Subcutaneous abdominal adipose tissue (tissue), 5 donors: ENCODE measurements around the gene SCRN2.

ENCODE experiments used
- H3K27ac ChIP-seq: one replicate; pipeline ENCODE4 v1.7.0; 2013; ENCODE audit warnings: low read depth, mild to moderate bottlenecking, inconsistent platforms, low read length, moderate library complexity
- H3K27me3 ChIP-seq, 5 donors: one replicate each; pipeline ENCODE4 v1.7.0; 2013; ENCODE audit warnings: low read length in 5 of 5, inconsistent platforms in 1 of 5; ENCODE audit not compliant: control insufficient read depth in 5 of 5, insufficient read depth in 4 of 5
- H3K36me3 ChIP-seq, 5 donors: one replicate each; pipeline ENCODE4 v1.7.0; 2013; ENCODE audit warnings: low read length in 5 of 5; ENCODE audit not compliant: control insufficient read depth in 5 of 5, insufficient read depth in 5 of 5
- H3K4me1 ChIP-seq, 5 donors: one replicate each; pipeline ENCODE4 v1.7.0; 2013; ENCODE audit warnings: low read length in 5 of 5, mild to moderate bottlenecking in 3 of 5, moderate library complexity in 1 of 5; ENCODE audit not compliant: control insufficient read depth in 5 of 5, insufficient read depth in 5 of 5
- H3K4me3 ChIP-seq, 5 donors: one replicate each; pipeline ENCODE4 v1.7.0; 2013; ENCODE audit warnings: low read length in 5 of 5, low read depth in 1 of 5
- H3K9ac ChIP-seq, 5 donors: one replicate each; pipeline ENCODE4 v1.7.0; 2013; ENCODE audit warnings: low read length in 5 of 5, mild to moderate bottlenecking in 4 of 5, moderate library complexity in 3 of 5
- H3K9me3 ChIP-seq, 5 donors: one replicate each; pipeline ENCODE4 v1.7.0; 2013; ENCODE audit warnings: low read length in 5 of 5; ENCODE audit not compliant: control insufficient read depth in 5 of 5
- donor health status: healthy.
- donor health status: healthy.
- donor health status: healthy.
- donor health status: healthy.
- donor health status: healthy.

SCRN2 gene

DNA sequence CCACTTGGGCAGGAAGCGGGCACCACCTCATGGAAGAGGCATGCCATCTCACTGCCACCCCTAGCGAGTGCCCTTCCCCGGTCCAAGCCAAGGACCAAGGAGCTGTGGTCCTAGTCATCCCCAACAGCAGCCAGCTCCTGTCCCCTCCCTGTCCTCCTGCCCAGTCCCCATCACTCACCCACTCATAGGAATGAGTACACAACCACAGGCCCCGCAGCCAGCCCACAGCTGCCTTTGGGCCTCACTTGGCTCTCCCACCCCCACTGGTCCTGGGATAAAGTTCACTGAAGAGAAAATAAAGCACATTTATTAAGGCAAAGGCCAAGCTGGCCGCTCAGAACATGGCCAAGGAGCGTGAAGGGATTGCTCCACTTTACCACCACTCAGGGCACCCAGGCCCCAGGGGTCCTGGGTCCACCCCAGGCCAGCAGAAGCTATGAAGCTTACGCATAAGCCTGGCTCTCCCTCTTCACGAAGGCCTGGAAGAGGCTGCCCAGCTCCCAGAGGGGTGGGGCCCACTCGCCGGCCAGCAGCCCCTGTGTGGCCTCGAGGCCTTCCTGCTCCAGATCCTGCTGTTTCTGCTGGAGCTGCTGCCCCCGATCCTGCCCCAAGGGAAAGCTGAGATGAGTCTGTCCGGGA lies 3.6 kb downstream of the SCRN2 start:
- no peaks in the 10 kb centered on the region for H3K27me3 ChIP-seq
- H3K27ac ChIP-seq = peak overlapping the region; percentile 84
- peak overlapping the region; percentile 22 to 84 (median 57) for H3K9ac ChIP-seq
- no peaks in the 10 kb centered on the region for H3K9me3 ChIP-seq
- H3K4me1 ChIP-seq = peaks cover 21 to 85% (median 77%) of the 10 kb centered on the region in 5 donors
- peaks cover 0 to 39% (median 25%) of the 10 kb centered on the region in 5 donors for H3K36me3 ChIP-seq
- H3K4me3 ChIP-seq = peak overlapping the region in 1 of 5 donors; percentile 22

DNA sequence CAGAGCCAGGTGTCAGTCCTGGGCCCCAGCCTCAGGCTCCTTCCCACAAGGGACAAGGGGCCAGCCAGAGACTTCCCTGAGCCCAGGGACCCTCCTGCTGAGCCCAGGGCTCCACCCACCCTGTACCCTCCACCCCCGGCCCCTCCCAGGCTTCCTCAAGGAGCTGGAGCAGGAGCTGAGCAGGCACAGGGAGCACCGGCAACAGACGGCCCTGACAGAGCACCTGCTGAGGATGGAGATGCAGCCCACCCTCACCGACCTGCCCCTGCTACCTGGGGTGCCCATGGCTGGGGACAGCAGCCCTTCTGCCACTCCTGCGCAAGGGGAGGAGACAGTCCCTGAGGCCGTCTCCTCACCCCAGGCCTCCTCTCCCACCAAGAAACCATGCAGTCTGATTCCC lies 4.5 kb downstream of the SCRN2 start:
- H3K9ac ChIP-seq = peak overlapping the region in 3 of 5 donors; percentile 15 to 75 (median 21)
- no peaks in the 10 kb centered on the region for H3K27me3 ChIP-seq
- peak overlapping the region; percentile 84 for H3K27ac ChIP-seq
- peaks cover 21 to 94% (median 83%) of the 10 kb centered on the region in 5 donors for H3K4me1 ChIP-seq
- peaks cover 0 to 39% (median 25%) of the 10 kb centered on the region in 5 donors for H3K36me3 ChIP-seq
- no peaks in the 10 kb centered on the region for H3K9me3 ChIP-seq
- no peak overlapping the region for H3K4me3 ChIP-seq

DNA sequence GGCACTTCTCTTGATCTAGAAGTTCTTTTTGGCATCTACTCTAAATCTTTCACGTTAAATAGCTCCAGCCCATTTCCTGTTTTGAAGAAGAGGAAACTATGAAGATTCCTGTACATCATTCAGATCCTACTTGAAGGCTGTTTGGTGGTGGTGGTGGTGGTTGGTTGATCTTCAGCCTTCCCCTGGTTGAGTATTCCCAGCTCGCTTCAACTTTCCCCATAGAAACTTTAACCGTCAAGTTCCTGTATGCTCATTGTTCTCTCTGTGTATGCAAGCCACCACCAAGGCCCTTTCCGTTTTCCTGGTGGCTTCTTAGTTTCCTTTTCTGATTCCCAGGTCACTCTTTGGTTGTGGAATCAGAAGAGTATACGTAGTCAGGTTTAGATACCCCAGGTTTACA lies 6.3 kb downstream of the SCRN2 start:
- H3K4me1 ChIP-seq = peaks cover 21 to 92% (median 85%) of the 10 kb centered on the region in 5 donors
- no peak overlapping the region for H3K4me3 ChIP-seq
- peaks cover 0 to 39% (median 25%) of the 10 kb centered on the region in 5 donors for H3K36me3 ChIP-seq
- peak overlapping the region; percentile 19 for H3K27ac ChIP-seq
- H3K27me3 ChIP-seq = no peaks in the 10 kb centered on the region
- peak overlapping the region in 1 of 5 donors; percentile 13 for H3K9ac ChIP-seq
- H3K9me3 ChIP-seq = no peaks in the 10 kb centered on the region

DNA sequence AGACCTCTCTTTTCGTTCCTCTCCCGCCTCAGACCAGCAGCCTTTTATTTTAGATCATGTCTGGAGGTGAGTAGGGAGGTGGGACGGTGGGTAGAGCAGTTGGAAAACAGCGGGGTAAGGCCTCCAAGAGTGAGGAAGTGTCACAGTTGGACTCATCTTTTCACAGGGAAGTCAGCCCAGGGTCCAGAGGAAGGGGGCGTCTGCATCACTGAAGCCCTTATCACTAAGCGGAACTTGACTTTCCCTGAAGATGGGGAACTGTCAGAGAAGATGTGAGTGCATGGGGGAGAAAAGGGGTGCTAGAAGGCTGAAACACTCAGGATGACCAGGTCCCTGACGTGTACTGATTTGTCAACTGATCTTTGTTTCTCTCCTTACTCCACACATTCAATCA lies 9.1 kb downstream of the SCRN2 start:
- peak overlapping the region; percentile 71 to 99 (median 98) for H3K4me3 ChIP-seq
- peaks cover 0 to 36% (median 27%) of the 10 kb centered on the region in 5 donors for H3K36me3 ChIP-seq
- peaks cover 8 to 63% (median 57%) of the 10 kb centered on the region in 5 donors for H3K4me1 ChIP-seq
- H3K9ac ChIP-seq = peak overlapping the region in 3 of 5 donors; percentile 51 to 90 (median 55)
- H3K27ac ChIP-seq = peak overlapping the region; percentile 63
- H3K27me3 ChIP-seq = no peaks in the 10 kb centered on the region
- no peaks in the 10 kb centered on the region for H3K9me3 ChIP-seq

DNA sequence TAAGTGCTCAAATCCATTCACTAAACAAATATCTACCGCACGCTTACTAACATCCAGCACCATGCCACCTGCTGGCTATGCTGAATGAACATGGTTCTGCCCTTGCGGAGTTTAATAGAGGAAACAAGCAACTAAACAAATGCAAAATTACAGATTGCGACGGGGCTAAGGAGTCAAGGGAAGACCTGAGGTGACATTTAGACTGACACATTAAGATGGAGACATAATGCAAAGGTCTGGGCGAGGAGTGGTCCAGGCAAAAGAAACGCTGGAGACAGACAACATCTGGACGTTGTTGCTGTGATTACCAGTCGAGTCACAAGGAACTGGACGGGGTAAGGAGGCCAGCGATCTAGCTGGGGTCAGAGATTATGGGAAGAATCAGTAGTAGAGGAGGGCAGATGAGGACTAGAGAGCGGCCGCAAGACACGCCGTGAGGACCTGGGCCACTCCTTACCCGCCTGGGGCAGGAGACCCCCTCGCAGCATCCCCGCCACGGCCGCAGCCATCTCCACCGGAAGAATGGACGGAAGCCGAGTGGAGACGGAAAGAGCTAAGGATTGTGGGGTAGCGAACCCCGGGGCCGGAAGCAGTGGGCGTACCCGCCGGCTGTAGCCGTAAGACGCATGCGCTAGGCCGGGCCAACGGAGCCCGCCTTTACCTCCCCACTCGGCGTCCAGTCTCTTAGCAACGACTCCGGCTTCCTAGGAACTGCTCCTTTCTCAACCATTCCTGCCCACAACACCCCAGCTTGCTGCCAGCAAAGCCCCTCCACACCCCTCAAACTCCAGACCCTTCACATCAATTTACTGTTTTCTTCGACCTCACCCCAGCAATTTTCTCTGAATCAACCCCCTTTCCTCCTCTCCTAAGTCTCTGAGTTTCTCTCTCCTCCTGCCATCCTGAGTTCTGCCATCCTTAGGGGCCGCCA lies 9.8 kb downstream of the SCRN2 start, which contains the start of the genes LRRC46 and MRPL10:
TSS of gene LRRC46 (plus strand) at position 668 of the 931 bp plus-strand sequence. CDS start 320 bp downstream, outside the sequence.
TSS of gene MRPL10 (minus strand) at position 539 of the 931 bp plus-strand sequence. CDS start at position 509, 30 bp downstream.
- Histone ChIP-seq H3K4me1 (peaks cover 8 to 57% (median 50%) of the 10 kb centered on the region in 5 donors), H3K4me3 (peak within 1 kb of the TSS; percentile 87 to 99 (median 98)), H3K27me3 (no peaks in the 10 kb centered on the region), H3K36me3 (peaks cover 0 to 36% (median 28%) of the 10 kb centered on the region in 5 donors), H3K9me3 (no peaks in the 10 kb centered on the region), H3K27ac (peak within 1 kb of the TSS; percentile 63), H3K9ac (peak within 1 kb of the TSS; percentile 80 to 90 (median 81))

- H3K9me3 ChIP-seq = no peaks in the 10 kb centered on the region
- peaks cover 0 to 35% (median 25%) of the 10 kb centered on the region in 5 donors for H3K36me3 ChIP-seq
- H3K9ac ChIP-seq = peak overlapping the region in 3 of 5 donors; percentile 80 to 90 (median 80)
- peak overlapping the region; percentile 87 to 99 (median 98) for H3K4me3 ChIP-seq
- H3K4me1 ChIP-seq = peaks cover 8 to 50% (median 42%) of the 10 kb centered on the region in 5 donors
- H3K27me3 ChIP-seq = no peaks in the 10 kb centered on the region
- H3K27ac ChIP-seq = peak overlapping the region; percentile 63
Measured at GRCh38 chr17:47830396-47831002, 10.6 kb downstream of the SCRN2 start.

GRCh38 chr17:47829870-47830269 lies 11.2 kb downstream of the SCRN2 start:
- Histone ChIP-seq H3K4me1 (peaks cover 8 to 43% (median 38%) of the 10 kb centered on the region in 5 donors), H3K9me3 (no peaks in the 10 kb centered on the region), H3K27ac (no peak overlapping the region), H3K36me3 (peaks cover 0 to 35% (median 28%) of the 10 kb centered on the region in 5 donors), H3K4me3 (no peak overlapping the region), H3K9ac (no peak overlapping the region), H3K27me3 (no peaks in the 10 kb centered on the region)

DNA sequence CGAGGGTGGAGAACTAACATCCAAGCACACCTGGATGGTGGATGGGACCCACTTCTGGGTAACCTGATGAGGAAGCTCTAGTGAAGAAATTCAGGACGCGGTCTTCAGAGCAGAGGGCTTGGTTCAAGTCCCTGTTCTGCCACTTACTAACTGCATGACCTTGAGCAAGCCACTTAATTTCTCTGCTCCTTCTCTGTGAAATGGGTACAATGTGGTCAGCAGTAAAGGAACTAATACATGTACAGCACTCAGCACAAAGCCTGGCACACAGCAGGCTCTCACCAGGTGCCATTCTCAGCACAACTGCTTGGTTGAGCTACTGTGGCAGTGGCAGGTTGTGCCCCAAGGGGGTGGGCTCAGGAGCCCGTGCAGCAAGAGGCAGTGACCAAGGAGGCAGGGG lies 17.6 kb downstream of the SCRN2 start:
- no peaks in the 10 kb centered on the region for H3K9me3 ChIP-seq
- peaks cover 0 to 59% (median 53%) of the 10 kb centered on the region in 5 donors for H3K36me3 ChIP-seq
- peaks cover 0 to 7% (median 0%) of the 10 kb centered on the region in 5 donors for H3K27me3 ChIP-seq

DNA sequence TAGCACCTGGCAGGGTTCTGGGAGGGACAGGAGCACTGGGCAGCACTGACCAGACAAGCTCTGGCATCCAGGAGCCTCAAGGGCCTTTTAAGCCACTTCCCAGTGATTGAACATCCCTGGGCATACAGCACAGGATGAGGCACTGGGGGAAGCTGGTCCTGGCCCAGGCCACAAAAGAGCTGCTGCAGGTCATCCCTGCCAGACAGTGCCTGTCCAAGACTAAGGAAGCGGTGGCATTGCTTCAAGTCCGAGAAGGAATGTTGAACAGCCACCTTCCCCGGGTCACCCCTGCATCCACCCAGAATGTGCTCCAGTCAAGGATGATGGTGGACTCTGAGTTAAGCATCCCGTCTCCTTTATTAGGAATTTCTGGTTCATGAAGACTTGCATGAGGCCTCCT lies 18.3 kb downstream of the SCRN2 start:
- Histone ChIP-seq H3K9me3 (no peaks in the 10 kb centered on the region), H3K27me3 (peaks cover 0 to 7% (median 0%) of the 10 kb centered on the region in 5 donors), H3K4me1 (peaks cover 2 to 29% (median 22%) of the 10 kb centered on the region in 5 donors), H3K36me3 (peaks cover 0 to 59% (median 53%) of the 10 kb centered on the region in 5 donors), H3K9ac (peak overlapping the region in 1 of 5 donors; percentile 33), H3K27ac (no peak overlapping the region), H3K4me3 (no peak overlapping the region)

More for the DNA sequence above, 17.6 kb downstream of the SCRN2 start:
- H3K27ac ChIP-seq = no peak overlapping the region
- H3K9ac ChIP-seq = no peak overlapping the region
- H3K4me1 ChIP-seq = peaks cover 2 to 29% (median 22%) of the 10 kb centered on the region in 5 donors
- H3K4me3 ChIP-seq = no peak overlapping the region
